Heart left ventricle (tissue), 13 donors: ENCODE data around the gene PDE7B.

Experiments used
- CTCF ChIP-seq, 12 donors: fragments of 200-600 bp; sonication (generic) in 4 of 12; IDR thresholded peaks; one replicate each; pipeline versions ENCODE4 v1.5.0 to v1.8.0; 2018 to 2022; ENCODE audit warnings: antibody characterized with exemption in 12 of 12, mild to moderate bottlenecking in 5 of 12
- POLR2A ChIP-seq, 2 donors: fragments of 450-650 bp; IDR thresholded peaks; one replicate each; pipeline ENCODE4 v1.6.1; 2017; ENCODE audit warnings: antibody characterized with exemption in 2 of 2, mild to moderate bottlenecking in 2 of 2, moderate library complexity in 2 of 2
- donor health status: ischemic (EF 13 %, LVEDD 7.1; RV severe dilation, severe dysfunction).
- donor health status: DM: no; HTN: yes; CAD: no.
- donor health status: DM: no; HTN: no; CAD: no.
- donor health status: ischemic (EF 25% LVEDD 6.9; RV normal size, moderate dysfunction).
- donor health status: ischemic (EF 25% LVEDD 5.7; RV mildly dilated, moderate dysfunction).
- donor health status: ischemic (EF 35%, LVEDD 5.7; RV mildly dilated, moderate dysfunction).
- donor health status: nonischemic (EF 11% LVEDD 7.7; RV severe dilation, severe dysfunction).
- donor health status: DM: yes; HTN: yes; CAD: no.
- donor health status: PGD.
- donor health status: ischemic (EF 29% LVEDD 5.4; RV normal size, mild dysfunction).
- donor health status: nonischemic (EF 23%, LVEDD 6.1; RV moderate dilation, normal function).

- no peak for TF ChIP-seq CTCF (IDR thresholded peaks at IDR 0.05)
- no peak for TF ChIP-seq POLR2A (IDR thresholded peaks at IDR 0.05)
Observed at GRCh38 chr6:136123468-136123867, 272.0 kb downstream of the PDE7B start.
